ENCODE data around the gene ANKRD37.

- TF ChIP-seq CTCF (IDR thresholded peaks at IDR 0.05; ENCODE audit: insufficient read depth, low read length, poor library complexity, severe bottlenecking) (no peak), EZH2phosphoT487 (conservative IDR thresholded peaks at IDR 0.05; ENCODE audit: low read length) (no peak)
Measured at GRCh38 chr4:185424905-185425646, 28.4 kb downstream of the ANKRD37 start.
